Prostate gland (tissue), 2 donors: ENCODE data around the gene PALD1.

Experiments used
- POLR2AphosphoS5 ChIP-seq: sonication (generic); formaldehyde crosslinking; IDR thresholded peaks from one replicate; pipeline ENCODE4 v1.6.1; 2017; ENCODE audit warnings: antibody characterized with exemption
- TF ChIP-seq, protein P1 (sequence below), 4 experiments: fragments of 200-600 bp in 2 of 4; fragments of 450-650 bp in 2 of 4; sonication (generic) in 2 of 4; IDR thresholded peaks; 1 replicate in 3 of 4; 2 replicates in 1 of 4; pipeline ENCODE4 v1.5.1; 2016 to 2019; ENCODE audit warnings: antibody characterized with exemption in 4 of 4, mild to moderate bottlenecking in 2 of 4, moderate library complexity in 2 of 4

DNA sequence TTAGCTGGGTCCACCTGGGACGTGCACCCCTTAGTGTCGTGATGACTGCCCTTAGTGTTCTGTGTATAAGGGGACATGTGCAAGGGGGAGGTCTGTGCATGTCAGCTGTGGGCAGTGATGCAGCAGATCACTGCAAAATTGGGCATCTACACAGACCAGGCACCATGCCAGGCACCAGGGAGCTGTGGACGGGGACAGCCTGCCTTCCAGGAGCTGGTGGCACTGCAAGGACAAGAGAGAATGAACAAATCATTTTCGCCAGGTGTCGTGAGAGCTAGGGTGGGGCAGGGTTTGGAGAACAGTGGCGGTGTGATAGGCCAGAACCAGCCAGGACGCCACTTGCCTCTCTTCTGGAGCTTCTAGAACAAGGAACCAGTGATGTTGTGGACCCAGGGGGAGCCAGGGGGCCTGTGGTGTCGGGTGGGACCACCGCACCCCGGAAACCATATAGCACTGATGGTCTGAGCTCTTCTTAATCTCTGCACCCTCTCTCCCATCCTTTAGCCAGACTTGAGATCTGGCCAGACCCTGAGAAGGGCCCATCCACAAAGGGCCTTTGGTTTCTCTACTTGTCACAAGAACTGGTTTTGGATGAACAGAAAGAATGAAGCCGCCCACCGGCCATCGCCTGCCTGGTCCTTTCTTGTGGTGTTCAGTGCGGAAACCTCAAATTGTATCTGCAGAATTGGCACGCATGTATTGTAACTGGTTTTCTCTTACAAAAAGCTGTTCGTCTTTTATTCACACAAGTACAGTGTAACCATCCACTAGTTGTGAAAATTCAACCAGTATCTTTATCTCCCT lies 93.3 kb downstream of the PALD1 start:
- no peak for TF ChIP-seq POLR2AphosphoS5
- TF ChIP-seq, protein P1, sequence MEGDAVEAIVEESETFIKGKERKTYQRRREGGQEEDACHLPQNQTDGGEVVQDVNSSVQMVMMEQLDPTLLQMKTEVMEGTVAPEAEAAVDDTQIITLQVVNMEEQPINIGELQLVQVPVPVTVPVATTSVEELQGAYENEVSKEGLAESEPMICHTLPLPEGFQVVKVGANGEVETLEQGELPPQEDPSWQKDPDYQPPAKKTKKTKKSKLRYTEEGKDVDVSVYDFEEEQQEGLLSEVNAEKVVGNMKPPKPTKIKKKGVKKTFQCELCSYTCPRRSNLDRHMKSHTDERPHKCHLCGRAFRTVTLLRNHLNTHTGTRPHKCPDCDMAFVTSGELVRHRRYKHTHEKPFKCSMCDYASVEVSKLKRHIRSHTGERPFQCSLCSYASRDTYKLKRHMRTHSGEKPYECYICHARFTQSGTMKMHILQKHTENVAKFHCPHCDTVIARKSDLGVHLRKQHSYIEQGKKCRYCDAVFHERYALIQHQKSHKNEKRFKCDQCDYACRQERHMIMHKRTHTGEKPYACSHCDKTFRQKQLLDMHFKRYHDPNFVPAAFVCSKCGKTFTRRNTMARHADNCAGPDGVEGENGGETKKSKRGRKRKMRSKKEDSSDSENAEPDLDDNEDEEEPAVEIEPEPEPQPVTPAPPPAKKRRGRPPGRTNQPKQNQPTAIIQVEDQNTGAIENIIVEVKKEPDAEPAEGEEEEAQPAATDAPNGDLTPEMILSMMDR (IDR thresholded peaks at IDR 0.05), result no peak
